Activated T-cell treated with anti-CD3 and anti-CD28 coated beads for 24 hours (primary cell): ENCODE data around the gene UGT2B11.
"Not testable (repeated sequence)": the region's sequence is repeated elsewhere in the genome, so short reads cannot be mapped to it uniquely, and the experiment has no call there.

Source experiments
- DNase-seq: peaks from one replicate; pipeline ENCODE4 v3.0.0-alpha.2; 2020; ENCODE audit warnings: low read depth

Gene UGT2B11

DNA sequence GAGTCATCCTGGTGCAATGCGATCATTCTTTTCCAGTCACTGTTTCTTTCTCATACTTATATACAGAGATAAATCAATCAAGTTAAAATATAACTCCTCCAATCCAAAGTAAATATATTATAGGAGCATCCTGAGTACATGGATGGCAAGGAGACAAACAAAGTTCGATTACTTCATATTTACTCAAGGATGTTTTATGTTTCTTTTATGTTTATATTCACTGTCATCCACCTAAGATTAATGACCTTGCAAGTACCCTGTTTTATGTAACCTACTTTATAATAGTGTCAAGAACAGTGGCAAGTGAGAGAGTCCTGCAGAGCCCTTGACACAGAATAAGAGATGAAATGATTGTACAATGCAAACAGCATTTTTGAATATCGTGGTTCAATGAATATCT lies at the start of gene UGT2B11:
Gene UGT2B11, minus strand, starts transcription at position 33 of the 400 bp plus-strand sequence. Its CDS starts 26 bp downstream, at position 7.
- no peak for DNase-seq

DNA sequence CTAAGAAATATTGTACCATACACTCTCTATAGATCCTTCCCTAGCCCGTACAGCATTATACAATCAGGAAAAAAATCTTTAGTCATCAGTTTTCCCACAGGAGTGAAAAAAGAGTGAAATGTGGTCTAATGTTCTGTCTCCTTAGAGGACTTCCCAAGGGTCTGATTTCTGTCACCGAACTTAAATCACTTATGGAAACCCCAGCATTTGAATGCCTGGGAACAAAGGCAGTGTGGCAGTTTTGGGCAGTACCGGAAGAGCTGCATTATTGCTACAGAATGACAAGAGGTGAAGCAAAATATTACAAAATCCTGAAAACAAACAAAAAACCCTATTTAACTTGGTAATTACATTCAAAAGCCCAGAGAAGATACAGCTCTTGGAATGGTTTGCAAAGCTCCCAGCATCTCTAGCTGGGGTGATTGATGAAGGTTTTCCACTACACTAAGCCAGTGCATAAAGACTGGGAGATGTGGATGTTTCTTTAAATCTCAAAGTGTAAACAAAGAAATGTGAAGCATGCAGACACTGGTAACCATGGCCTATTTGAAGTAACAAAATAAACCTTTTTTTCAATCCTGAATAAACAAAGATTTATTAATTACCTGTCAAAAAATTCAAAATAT lies 38.7 kb upstream of the UGT2B11 start:
- not testable (repeated sequence) for DNase-seq

DNA sequence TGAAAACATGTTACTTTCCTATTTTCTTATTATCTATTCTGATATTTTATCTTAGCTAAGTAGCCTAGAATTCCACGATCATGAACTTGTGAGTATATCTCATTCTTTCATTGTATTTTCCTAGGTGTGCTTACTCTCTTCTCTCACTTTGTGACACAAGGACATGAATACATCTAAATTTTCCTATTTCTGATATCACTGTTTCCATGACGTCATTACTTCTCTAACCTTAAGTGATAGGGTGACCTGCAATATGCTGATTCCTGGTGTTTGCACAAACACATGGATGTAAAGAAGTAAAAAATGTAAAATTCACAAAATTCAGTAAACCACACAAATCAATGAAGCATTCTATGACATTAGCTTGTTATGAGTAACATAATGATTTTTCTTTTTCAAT lies 36.3 kb upstream of the UGT2B11 start:
- DNase-seq = not testable (repeated sequence)

DNA sequence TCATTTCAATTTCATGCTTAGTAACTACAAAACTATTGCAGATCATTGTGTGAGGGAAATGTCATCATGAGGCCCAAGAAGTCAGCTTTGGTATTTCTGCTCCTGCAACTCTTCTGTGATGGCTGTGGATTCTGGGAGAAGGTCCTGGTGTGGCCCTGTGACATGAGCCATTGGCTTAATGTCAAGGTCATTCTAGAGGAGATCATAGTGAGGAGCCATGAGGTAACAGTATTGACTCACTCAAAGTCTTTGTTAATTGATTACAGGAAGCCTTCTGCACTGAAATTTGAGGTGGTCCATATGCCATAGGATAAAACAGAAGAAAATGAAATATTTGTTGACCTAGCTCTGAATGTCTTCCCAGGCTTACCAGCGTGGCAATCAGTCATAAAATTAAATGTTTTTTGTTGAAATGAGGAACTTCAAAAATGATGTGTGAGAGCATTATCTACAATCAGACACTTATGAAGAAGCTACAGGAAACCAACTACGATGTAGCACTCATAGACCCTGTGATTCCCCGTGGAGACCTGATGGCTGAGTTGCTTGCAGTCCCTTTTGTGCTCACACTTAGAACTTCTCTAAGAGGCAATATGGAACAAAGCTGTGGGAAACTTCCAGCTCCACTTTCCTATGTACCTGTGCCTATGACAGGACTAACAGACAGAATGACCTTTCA lies 28.2 kb upstream of the UGT2B11 start:
- DNase-seq = not testable (repeated sequence)

DNA sequence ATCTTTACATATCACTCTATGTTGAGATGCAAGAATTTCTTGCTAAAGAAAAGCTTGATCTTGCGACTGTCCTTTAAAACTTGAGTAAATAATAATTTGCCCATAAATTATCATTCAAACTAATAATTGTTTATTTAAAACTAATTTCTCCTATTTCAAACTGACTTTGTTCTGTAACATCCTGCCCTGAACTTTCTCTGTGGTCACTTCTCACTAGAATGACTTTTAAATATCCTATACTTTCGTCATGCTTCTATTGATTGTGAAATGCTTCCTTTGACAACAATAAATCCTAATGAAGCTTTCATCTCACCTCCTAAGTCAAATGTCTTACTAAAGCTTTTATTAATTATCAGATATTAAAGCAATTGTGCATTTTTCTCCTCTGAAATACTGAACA lies 27.2 kb upstream of the UGT2B11 start:
- DNase-seq = not testable (repeated sequence)

DNA sequence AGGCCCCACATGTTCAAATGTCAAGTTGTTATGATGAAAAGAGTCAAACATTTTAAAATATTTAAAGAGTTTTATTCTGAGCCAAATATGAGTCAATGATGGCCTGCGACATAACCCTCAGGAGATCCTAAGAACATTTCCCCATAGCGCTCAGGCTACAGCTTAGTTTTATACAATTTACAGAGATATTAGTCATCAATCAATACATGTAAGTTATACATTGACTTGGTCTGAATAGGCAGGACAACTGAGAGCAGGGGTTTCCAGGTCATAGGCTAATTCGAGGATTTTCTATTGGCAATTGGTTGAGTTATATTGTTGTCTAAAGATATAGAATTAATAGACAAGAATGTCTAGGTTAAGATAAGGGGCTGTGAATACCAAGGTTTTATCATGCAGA lies 26.2 kb upstream of the UGT2B11 start:
- not testable (repeated sequence) for DNase-seq

DNA sequence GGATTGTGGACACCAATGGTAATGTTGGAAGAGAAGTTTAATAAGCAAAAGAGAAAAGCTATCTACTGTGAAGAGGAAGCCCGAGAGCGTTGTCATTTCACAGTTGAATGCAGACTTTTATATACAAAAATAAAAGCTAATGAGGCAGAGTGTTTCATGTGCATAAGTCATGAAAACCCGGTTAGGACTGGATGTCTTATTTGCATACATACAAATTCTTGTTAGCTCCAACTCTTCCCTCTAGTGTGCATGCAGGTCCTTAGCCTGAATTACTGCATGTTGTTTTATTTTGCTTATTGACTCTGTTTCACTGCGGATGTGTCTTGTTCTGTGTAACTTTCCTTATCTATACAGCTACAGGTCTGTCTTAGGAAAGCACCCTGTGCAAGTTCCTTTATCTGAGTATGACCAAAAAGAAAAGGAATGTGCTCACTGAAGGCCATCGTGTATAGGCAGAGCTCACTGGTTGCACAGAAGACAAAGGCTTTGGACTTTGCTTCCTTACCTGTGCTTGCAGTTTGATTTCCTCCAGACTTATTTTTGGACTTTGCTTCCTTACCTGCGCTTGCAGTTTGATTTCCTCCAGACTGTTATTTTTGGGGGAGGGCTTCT lies 25.1 kb upstream of the UGT2B11 start:
- DNase-seq = no peak

DNA sequence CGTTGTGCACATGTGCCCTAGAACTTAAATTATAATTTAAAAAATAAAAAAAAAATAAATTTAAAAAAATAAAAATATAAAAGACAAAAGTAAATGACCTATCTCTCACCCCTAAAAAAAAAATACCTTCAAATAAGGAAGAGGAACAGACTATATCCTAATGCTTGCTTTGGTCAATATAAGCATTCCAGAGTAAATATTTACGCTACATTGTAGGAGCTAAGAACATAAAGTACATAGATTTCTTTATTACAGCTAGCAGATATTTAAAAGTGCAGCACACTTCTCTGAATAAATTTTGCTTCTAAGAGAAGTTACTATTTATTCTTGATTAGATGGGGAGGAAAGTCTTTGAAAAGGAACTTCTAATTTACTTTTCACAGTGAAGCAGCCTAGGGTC lies 24.5 kb upstream of the UGT2B11 start:
- no peak for DNase-seq

DNA sequence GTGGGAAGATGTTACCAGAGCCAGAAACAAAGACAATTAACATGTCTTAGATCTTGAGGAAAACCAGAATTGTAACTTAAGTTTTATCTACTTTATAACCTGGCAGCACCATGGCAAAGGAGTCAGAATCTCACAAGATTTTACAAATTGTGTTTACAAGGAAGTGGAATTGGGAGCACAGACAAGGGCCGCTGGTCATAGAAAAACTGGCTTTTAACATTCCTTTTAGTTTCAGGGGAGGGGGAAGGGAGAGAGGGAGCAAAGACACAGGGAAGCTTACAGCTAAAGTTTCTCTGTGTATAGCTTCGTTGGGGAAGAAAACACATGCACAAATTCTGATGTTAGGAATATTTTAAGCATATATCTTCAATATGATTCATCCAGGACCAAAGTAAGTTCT lies 10.3 kb upstream of the UGT2B11 start:
- no peak for DNase-seq

DNA sequence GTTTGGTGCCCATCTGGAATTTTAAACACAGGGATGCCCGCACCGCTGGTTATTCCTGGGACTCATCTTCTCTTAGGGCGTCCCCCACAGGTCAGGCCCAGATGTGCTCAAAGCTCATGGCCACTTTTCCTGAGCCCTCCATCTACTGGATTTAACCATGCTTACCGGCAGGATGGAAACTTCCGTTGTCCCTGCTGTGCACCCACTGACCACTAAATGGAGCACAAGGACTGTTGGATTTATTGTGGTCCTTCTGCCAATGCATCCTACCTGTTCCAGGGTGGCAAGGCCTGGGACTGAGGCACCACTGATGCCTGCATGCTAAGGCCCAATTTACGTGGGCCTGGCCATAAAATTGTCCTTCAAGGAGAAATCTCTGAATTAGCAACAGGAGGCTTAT lies 8.7 kb upstream of the UGT2B11 start:
- not testable (repeated sequence) for DNase-seq

DNA sequence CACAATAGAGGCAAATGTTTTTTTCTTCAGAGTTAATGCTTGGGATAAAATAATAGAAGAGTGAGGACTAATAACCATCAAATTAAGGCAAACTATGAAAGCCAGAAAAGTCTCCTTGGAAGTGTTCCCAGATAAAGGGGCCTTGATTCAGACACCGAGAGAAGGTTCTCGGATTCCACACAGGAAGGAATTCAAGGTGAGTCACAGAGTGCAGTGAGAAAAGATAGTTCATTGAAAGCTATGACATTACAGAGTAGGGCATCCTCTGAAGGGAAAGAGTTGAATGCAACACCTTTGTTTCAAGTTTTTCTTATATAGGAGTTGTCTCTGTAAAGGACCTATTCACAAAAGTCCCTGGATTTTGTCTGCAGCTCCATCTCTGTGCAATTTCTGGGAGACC lies 3.9 kb upstream of the UGT2B11 start:
- not testable (repeated sequence) for DNase-seq

DNA sequence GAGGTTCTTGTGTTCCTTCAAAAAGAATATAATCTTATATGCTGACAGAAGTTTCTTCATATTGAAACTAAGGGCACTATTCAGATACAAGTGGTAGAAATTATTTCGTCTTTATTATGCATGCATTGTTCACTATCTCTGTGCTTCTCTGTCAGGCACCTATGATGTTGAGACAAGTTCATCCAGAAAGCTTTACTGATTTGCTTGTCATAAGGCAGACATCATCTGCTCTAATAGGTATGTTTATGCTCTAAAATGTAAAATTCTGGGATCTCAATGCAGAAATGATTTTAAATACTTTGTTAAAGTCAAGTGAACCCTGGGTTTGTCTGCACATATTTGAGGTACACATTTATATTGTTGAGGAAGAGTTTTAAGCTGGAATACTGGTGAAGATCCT lies 3.6 kb downstream of the UGT2B11 start:
- no peak for DNase-seq

DNA sequence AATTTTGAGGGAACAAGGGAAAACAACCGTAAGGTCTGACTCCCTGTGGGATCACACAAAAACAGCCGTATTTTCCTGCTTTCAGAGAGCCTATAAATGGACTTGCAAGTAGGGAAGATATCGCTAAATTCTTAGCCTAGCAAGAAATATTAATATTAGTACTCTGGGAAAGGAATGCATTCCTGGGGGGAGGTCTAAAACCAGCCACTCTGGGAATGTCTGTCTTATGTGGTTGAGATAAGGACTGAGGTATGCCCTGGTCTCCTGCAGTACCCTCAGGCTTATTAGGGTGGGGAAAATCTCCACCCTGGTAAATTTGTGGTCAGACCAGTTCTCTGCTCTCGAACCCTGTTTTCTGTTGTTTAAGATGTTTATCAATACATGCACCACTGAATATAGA lies 16.0 kb downstream of the UGT2B11 start:
- DNase-seq = not testable (repeated sequence)

DNA sequence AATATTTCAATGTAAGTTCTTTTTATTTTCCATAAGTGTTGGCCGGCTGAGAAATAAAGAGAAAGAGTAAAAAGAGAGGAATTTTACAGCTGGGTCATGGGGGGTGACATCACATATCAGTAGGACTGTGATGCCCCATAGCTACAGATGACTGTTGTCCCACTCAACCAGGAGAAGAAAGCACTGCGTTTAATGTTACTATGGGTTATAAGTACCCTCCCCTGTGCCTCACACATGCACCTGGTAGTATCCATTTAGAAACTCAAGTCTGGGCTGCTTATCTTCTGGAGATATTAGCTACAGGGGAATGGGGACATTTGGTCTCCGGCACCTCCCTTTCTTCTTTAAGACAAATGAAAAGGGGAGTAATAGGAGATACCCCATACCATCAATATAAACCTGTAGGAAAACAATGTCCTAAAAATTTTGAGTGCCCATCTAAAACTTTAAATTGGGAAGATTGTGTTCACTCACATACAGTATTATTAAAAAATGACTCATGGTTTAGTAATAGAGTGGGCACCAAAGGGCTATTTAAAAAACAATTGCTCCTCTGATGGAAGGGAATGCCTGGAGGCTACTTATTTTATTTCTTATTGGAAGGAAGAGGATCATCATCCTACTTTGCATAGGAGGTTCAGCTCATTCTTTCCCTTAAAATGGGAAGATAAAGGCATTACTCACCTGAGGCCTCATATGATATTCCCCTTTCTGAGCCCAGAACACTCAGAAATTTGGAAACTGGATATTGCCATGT lies 18.2 kb downstream of the UGT2B11 start:
- DNase-seq = no peak

DNA sequence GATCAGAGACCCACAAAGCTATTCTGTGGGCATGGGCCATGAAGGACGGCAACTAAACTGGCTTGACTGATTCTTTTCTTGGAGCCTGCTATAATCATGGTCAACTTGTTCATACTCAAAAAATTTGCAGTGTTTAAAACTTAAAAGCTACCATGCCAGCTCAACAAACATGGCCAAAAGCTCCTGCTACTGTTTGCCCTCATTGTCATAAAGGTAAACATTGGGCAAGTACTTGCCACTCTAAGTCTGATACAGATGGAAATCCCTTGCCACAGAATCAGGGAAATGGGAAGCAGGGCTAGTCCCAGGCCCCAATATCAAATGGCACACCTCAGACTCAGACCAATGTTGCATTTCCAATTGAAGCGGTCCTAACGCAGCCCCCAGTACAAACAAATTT lies 20.4 kb downstream of the UGT2B11 start:
- DNase-seq = no peak

DNA sequence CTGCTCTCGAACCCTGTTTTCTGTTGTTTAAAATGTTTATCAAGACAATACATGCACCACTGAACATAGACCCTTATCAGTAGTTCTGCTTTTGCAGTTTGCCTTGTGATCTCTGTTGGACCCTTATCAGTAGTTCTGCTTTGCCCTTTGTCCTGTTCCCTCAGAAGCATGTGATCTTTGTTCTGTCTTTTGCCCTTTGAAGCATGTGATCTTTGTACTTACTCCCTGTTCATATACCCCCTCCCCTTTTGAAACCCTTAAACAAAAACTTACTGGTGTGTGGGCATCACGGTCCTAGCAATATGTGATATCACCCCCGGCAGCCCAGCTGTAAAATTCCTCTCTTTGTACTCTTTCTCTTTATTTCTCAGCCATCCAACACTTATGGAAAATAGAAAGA lies 22.6 kb downstream of the UGT2B11 start:
- not testable (repeated sequence) for DNase-seq

DNA sequence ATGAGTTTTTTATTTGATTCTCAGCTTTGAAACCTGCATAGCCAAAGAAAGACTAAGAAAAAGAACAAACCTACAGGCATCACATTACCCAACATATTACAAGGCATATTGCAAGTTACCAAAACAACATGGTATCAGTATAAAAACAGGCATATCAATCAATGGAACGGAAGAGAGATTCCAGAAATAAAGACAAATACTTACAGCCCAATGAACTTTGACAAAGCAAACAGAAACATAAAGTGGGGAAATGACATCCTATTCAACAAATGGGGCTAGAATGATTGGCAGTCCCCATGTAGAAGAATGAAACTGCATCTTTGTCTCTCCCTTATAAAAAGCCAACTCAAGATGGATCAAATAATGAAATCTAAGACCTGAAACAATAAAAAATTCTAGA lies 23.9 kb downstream of the UGT2B11 start:
- DNase-seq = not testable (repeated sequence)

DNA sequence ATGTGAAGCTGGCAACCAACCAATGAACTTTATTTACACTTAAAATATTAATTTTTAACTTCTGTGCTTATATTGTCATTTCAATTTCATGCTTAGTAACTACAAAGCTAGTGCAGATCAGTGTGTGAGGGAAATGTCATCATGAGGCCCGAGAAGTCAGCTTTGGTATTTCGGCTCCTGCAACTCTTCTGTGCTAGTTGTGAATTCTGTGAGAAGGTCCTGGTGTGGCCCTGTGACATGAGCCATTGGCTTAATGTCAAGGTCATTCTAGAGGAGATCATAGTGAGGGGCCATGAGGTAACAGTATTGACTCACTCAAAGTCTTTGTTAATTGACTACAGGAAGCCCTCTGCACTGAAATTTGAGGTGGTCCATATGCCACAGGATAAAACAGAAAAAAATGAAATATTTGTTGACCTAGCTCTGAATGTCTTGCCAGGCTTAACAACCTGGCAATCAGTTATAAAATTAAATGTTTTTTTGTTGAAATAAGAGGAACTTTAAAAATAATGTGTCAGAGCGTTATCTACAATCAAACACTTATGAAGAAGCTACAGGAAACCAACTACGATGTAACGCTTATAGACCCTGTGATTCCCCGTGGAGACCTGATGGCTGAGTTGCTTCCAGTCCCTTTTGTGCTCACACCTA lies 32.9 kb downstream of the UGT2B11 start:
- DNase-seq = not testable (repeated sequence)

DNA sequence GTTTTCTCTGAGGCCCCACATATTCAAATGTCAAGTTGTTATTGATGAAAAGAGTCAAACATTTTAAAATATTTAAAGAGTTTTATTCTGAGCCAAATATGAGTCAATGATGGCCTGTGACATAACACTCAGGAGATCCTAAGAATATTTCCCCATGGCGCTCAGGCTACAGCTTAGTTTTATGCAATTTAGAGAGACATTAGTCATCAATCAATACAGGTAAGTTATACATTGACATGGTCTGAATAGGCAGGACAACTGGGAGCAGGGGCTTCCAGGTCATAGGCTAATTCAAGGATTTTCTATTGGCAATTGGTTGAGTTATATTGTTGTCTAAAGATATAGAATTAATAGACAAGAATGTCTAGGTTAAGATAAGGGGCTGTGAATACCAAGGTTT lies 34.7 kb downstream of the UGT2B11 start:
- DNase-seq = not testable (repeated sequence)

DNA sequence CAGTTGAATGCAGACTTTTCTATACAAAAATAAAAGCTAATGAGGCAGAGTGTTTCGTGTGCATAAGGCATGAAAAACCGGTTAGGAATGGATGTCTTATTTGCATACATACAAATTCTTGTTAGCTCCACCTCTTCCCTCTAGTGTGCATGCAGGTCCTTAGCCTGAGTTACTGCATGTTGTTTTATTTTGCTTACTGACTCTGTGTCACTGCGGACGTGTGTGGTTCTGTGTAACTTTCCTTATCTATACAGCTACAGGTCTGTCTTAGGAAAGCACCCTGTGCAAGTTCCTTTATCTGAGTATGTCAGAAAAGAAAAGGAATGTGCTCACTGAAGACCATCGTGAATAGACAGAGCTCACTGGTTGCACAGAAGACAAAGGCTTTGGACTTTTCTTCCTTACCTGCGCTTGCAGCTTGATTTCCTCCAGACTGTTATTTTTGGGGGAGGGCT lies 35.8 kb downstream of the UGT2B11 start:
- DNase-seq = not testable (repeated sequence)

DNA sequence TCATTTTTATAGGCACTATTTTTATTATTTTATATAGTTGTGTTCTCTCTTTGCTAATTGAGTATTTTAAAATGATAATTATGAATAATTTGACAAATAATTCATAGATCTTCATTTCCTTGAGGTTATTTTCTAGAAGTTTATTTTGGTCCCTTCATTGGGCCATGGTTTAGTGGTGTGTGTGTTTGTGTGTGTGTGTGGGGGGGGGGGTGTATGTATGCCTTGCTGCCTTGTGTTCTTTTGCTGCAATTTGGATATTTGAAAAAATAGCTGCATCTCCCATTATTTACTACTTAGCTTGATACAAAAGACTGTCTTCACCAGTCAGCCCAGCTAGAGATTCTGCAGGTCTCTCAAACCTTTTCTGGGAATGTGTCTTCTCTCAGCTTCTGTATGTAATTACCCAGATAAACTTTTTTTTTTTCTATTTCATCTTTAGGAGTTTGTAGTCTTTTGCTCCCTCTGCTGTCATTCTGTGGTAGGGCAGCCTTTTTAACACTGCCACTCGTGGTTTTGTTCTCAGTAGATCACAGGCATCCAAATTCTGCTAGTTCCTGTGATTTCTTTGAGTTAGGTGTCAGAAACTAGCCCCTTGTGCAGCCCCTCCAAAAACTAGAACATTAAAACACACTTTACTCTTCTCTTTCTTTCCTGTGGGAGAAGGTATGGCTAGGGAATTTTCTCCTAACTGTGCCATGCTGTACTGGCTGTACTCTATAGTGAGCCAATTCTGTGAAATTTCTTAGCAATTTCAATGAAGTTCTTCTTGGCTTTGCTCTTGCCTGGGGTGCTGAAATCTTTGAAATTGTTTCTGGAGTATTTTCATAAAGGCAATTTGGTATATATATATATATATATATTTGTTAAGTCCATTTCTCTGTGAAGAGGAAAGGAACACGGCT lies 44.1 kb downstream of the UGT2B11 start:
- DNase-seq = not testable (repeated sequence)
